ENCODE results near the gene AMH.

DNA sequence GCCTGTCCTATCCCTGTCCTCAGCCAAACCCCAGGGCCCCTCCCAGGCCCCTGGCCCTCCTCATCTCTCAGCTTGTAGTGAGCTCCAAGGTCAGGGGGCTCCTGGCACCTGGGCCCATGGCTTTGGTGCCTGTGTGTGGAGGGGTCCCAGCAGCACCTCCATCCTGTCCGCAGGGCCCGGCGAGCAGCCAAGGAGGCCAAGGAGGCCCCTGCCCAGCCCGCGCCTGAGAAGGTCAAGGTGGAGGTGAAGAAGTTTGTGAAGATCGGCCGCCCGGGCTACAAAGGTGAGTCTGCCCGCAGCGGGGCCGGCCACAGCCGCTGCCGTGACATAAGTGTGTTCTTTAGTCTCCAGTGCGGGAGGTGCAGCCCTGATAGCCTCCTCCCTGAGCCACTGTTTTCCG, 3.9 kb upstream of the AMH start:
- TF ChIP-seq ELF4 (CRISPR knock-in tag; IDR thresholded peaks at IDR 0.05; ENCODE audit: low read depth) (no peak), CREM (CRISPR knock-in tag; IDR thresholded peaks at IDR 0.05) (no peak), ZNF121 (CRISPR knock-in tag; IDR thresholded peaks at IDR 0.05) (no peak), HMGA2 (CRISPR knock-in tag; IDR thresholded peaks at IDR 0.05) (no peak), FOXP1 (CRISPR knock-in tag; IDR thresholded peaks at IDR 0.05; ENCODE audit: borderline replicate concordance) (no peak), NR3C1 (CRISPR knock-in tag; conservative IDR thresholded peaks at IDR 0.05; ENCODE audit: low read depth) (no peak)
- TF ChIP-seq, protein P1, sequence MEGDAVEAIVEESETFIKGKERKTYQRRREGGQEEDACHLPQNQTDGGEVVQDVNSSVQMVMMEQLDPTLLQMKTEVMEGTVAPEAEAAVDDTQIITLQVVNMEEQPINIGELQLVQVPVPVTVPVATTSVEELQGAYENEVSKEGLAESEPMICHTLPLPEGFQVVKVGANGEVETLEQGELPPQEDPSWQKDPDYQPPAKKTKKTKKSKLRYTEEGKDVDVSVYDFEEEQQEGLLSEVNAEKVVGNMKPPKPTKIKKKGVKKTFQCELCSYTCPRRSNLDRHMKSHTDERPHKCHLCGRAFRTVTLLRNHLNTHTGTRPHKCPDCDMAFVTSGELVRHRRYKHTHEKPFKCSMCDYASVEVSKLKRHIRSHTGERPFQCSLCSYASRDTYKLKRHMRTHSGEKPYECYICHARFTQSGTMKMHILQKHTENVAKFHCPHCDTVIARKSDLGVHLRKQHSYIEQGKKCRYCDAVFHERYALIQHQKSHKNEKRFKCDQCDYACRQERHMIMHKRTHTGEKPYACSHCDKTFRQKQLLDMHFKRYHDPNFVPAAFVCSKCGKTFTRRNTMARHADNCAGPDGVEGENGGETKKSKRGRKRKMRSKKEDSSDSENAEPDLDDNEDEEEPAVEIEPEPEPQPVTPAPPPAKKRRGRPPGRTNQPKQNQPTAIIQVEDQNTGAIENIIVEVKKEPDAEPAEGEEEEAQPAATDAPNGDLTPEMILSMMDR (IDR thresholded peaks at IDR 0.05): no peak
- TF ChIP-seq, protein P2, sequence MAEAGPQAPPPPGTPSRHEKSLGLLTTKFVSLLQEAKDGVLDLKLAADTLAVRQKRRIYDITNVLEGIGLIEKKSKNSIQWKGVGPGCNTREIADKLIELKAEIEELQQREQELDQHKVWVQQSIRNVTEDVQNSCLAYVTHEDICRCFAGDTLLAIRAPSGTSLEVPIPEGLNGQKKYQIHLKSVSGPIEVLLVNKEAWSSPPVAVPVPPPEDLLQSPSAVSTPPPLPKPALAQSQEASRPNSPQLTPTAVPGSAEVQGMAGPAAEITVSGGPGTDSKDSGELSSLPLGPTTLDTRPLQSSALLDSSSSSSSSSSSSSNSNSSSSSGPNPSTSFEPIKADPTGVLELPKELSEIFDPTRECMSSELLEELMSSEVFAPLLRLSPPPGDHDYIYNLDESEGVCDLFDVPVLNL (CRISPR knock-in tag; IDR thresholded peaks at IDR 0.05; ENCODE audit: borderline replicate concordance, low read depth): no peak
- TF ChIP-seq, protein P3, sequence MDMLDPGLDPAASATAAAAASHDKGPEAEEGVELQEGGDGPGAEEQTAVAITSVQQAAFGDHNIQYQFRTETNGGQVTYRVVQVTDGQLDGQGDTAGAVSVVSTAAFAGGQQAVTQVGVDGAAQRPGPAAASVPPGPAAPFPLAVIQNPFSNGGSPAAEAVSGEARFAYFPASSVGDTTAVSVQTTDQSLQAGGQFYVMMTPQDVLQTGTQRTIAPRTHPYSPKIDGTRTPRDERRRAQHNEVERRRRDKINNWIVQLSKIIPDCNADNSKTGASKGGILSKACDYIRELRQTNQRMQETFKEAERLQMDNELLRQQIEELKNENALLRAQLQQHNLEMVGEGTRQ (CRISPR knock-in tag; IDR thresholded peaks at IDR 0.05): no peak
- TF ChIP-seq, protein P4, sequence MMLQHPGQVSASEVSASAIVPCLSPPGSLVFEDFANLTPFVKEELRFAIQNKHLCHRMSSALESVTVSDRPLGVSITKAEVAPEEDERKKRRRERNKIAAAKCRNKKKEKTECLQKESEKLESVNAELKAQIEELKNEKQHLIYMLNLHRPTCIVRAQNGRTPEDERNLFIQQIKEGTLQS (CRISPR knock-in tag; conservative IDR thresholded peaks at IDR 0.05): no peak
- TF ChIP-seq, protein P5, sequence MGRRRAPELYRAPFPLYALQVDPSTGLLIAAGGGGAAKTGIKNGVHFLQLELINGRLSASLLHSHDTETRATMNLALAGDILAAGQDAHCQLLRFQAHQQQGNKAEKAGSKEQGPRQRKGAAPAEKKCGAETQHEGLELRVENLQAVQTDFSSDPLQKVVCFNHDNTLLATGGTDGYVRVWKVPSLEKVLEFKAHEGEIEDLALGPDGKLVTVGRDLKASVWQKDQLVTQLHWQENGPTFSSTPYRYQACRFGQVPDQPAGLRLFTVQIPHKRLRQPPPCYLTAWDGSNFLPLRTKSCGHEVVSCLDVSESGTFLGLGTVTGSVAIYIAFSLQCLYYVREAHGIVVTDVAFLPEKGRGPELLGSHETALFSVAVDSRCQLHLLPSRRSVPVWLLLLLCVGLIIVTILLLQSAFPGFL (CRISPR knock-in tag; IDR thresholded peaks at IDR 0.05; ENCODE audit: borderline replicate concordance): no peak
- TF ChIP-seq, protein P6, sequence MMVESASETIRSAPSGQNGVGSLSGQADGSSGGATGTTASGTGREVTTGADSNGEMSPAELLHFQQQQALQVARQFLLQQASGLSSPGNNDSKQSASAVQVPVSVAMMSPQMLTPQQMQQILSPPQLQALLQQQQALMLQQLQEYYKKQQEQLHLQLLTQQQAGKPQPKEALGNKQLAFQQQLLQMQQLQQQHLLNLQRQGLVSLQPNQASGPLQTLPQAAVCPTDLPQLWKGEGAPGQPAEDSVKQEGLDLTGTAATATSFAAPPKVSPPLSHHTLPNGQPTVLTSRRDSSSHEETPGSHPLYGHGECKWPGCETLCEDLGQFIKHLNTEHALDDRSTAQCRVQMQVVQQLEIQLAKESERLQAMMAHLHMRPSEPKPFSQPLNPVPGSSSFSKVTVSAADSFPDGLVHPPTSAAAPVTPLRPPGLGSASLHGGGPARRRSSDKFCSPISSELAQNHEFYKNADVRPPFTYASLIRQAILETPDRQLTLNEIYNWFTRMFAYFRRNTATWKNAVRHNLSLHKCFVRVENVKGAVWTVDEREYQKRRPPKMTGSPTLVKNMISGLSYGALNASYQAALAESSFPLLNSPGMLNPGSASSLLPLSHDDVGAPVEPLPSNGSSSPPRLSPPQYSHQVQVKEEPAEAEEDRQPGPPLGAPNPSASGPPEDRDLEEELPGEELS (CRISPR knock-in tag; IDR thresholded peaks at IDR 0.05): no peak

All from WTC11 (cell line).